Activated gamma-delta T cell (primary cell): Measurements from ENCODE around the gene LRFN2.

Experiments used
- DNase-seq: peaks from one replicate; lab custom pipeline; 2025; lab: John Stamatoyannopoulos, UW

The LRFN2 gene

DNA sequence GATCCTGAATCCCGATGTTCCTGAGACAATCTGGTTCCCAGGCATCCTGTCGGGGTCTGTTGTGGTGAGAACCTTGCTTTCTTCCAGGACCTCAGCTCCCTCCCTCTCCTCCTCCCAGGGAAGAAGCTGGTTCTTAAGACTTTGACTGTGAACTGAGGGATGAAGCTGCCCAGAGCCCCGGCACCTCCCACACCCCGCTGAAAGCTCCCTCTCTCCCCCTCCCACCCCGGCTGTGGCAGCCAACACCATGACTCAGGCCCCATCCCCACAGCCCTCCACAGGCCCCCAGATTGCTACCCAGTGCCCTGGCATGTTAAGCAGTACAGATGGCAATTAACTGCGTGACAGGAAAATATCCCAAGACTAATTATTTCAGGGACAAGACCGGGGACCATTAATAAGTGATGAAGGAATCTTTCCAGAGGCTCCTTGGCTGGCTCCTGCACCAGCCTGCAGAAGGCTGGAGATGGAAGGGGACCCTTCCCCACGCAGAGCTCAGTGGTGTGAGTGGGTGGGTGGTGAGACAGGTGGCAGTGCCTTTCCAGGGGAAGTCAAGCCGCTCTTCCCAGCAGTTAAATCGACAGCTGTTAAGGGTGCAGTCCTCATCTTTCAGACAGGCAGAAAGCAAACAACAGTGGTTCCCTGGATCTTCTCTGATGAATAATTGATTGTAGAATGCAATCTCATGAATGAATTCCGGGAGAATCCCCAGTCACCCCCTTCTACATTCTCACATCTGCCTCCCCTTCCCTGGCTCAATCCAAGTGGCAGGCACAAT, 237.9 kb downstream of the LRFN2 start:
- DNase-seq = no peak

DNA sequence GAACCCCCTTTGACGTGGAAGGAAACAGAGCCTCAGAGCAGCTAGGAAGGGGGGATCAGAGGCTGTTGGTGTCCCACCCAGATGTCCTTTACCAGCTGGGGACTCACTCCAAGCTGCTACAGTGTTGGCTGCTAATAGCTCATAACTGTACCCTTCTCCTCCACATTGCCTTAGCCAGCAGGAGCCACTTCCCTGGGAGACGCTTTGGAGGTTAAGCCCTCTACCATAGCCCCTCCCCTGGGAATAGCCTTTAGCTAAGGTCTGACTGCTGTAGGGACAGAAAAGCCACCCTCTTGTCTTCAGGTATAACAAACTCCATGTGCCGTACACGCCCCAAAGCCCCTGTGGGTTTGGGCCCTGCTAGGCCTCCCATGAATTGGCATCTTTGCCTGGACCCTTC, 238.6 kb downstream of the LRFN2 start:
- DNase-seq = no peak

DNA sequence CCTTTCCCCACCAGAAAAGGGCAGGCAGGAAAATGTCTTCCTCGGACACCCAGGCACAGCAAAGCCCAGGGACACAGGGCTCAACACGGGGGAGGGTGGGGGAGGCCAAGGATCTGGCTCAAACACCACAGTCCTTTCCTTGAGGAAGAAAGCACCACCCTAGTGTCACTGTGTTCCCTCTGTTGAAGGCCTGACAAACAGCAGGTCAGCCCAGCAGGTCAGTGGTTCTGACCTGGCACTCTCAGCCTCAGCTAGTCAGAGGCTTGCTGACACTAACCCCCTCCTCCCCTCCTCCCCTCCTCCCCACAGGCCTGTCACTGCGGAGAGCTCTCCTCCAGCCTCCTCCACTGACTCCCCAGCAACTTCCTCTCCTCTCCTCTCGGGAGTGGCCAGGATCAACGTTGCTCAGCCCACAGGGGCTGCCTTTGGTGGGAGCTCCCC, 239.6 kb downstream of the LRFN2 start:
- DNase-seq = no peak

DNA sequence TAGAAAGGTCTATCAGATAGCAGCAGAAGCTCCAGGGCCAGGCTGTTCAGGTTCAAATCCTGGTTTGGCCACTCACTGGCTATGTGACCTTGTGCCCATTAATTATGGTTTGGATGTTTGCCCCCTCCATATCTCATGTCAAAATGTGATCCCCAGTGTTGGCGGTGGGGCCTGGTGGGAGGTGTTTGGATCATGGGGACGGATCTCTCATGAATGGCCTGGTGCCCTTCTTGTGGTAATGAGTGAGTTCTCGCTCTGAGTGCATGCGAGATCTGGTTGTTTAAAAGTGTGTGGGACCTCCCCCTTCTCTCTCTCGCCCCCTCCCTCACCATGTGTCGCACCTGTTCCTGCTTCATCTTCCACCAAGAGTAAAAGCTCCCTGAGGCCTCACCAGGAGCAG, 240.9 kb downstream of the LRFN2 start:
- no peak for DNase-seq

DNA sequence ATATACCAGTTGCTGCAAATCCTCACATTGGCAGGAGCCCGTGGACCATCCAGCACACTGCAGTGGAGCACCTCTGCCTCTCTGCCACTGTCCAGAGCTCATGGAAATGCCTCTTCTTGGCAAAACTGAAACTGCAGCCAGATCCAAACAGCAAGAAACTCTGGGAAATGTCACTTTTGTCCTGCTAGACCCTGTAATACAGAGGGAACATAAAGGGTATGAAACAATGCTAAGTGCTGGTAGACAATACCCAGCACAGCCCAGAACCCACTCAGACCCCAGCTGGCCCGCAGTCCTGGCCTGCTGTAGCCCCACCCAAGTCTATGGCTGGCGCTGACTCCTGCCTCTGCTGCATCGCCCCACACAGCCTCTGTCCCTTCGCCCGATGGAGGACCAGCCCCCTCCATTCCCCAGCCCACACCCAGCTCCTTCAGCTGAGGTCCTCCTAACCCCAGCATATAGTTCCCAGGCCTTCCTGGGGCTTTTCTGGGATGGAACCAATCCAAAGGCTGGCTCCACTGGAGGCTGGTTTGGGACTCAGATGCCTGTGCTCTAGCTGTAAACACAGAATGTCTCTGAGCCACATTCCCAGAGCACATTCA, 242.5 kb downstream of the LRFN2 start:
- DNase-seq = no peak

DNA sequence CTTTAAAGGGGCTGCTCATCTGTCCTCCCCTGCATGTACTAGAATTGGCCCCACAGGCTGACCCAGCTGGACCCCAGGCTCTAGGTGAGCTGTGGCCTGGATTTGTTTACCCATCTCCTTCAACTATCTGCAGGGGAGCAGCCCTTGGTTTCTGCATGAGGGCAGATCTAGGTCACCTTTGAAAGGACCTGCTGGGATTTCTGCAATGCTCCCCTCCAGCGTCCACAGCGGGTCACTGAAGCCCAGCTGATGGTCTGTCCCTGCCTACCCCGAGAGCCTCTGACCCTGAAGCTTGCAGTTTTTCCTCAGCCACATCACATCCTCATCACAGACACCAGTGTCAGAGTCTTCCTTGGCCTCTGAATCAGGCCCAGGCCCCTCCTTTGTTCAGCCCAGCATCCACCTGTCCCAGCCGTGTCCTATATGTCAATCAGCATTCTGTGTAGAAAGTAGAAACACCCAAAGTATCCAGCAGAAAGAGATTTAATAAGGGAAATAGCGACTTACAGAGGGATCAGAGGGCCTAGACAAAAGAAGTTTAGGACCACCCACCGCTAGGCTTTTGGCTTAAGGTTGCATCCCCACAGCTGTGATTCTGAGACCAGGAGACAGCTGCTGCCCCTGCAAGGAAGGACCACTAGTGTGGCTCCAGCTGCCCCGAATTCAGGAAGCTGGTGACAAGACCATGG, 243.1 kb downstream of the LRFN2 start:
- DNase-seq = no peak

DNA sequence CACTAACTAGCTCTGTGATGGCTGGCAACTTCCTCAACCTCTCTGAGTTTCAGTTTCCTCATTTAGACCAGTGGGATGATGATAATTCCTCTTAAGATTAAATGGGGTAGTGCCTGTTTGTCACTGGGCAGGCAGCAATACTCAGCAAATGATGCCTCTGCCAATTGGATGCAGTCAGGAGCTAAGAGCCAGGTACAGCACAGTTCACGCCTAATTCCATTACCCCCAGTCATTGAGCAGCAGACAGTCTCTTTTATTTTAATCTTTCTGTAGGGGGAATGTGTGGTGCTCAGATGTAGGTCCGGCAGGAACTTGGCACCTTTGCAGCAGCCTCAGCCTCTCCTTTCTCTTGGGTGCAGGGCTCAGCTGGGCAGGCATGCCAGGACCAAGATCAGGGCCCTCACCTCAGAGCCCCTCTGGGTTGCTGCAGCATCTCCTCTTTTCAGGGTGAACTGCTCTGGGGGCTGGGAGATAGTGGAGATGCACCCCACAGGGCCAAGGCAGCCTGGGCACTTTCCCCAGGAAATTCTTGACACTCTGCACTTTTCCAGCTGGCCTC, 243.8 kb downstream of the LRFN2 start:
- DNase-seq = no peak

DNA sequence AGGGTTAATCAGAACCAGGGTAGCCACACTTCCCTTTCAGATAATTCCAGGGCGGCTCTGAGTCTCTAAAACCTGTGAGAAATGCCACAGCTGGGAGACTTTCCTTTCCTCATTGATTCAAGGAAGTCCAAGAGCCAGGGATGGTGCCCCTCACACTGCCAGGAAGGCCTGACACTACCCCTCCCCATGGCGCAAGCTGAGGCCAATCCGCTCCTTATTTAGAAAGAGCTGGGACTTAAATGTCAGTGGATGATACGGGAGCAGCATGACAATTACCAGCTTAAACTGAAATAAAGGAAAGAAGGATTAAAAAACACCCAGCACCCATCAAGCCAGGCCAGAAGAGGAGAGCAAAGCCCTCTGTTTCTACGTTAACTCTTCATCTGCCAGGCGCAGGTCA, 244.4 kb downstream of the LRFN2 start:
- DNase-seq = no peak

DNA sequence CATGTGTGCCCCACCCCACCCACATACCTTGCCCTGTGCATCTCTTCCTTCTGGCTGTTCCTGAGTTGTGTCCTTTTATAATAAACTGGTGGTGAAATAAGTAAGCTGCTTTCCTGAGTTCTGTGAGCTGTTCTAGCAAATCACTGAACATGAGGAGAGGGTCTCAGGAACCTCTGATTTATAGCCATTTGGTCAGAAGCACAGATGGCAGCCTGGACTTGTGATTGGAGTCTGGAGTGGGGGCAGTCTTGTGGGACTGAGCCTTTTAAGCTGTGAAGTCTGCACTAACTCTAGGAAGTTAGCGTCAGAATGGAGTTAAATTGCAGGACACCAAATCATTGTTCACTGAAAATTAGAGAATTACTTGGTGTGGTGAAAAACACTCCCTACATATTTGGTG, 245.4 kb downstream of the LRFN2 start:
- no peak for DNase-seq
